GM21619 (cell line): ENCODE data around the gene PDZK1IP1.

Source experiments
- ATAC-seq: cut with Tn5 transposase; IDR thresholded peaks from one replicate; pipeline ENCODE4 v1.9.1; 2021; ENCODE audit not compliant: unreplicated experiment

Gene PDZK1IP1

GRCh38 chr1:47189844-47190508, at the start of gene PDZK1IP1:
Gene PDZK1IP1, minus strand, starts transcription at chr1:47190036. Its CDS starts 104 bp downstream, at chr1:47189932.
- ATAC-seq, result no peak

- no peak for ATAC-seq
Measured at GRCh38 chr1:47238935-47239592, 49.2 kb upstream of the PDZK1IP1 start.

GRCh38 chr1:47235806-47236205, 46.0 kb upstream of the PDZK1IP1 start:
- ATAC-seq, result no peak

GRCh38 chr1:47235241-47235681, 45.4 kb upstream of the PDZK1IP1 start:
- no peak for ATAC-seq

GRCh38 chr1:47233186-47233585, 43.4 kb upstream of the PDZK1IP1 start:
- ATAC-seq, result no peak

- no peak for ATAC-seq
Measured at GRCh38 chr1:47232187-47232874, 42.5 kb upstream of the PDZK1IP1 start, which contains the start of gene TAL1. Gene TAL1, minus strand, starts transcription at chr1:47232225. Its CDS starts 6,337 bp downstream, at chr1:47225888.

GRCh38 chr1:47231301-47232186, 41.7 kb upstream of the PDZK1IP1 start:
- no peak for ATAC-seq

GRCh38 chr1:47230692-47231300, 41.0 kb upstream of the PDZK1IP1 start:
- no peak for ATAC-seq

GRCh38 chr1:47229886-47230691, 40.3 kb upstream of the PDZK1IP1 start:
- ATAC-seq, result no peak

GRCh38 chr1:47229031-47229885, 39.4 kb upstream of the PDZK1IP1 start:
- no peak for ATAC-seq

GRCh38 chr1:47228644-47229030, 38.8 kb upstream of the PDZK1IP1 start:
- no peak for ATAC-seq

GRCh38 chr1:47227341-47228232, 37.8 kb upstream of the PDZK1IP1 start:
- ATAC-seq, result no peak

GRCh38 chr1:47226839-47227215, 37.0 kb upstream of the PDZK1IP1 start:
- no peak for ATAC-seq

- ATAC-seq, result no peak
Measured at GRCh38 chr1:47226121-47226838, 36.4 kb upstream of the PDZK1IP1 start.

GRCh38 chr1:47225430-47226100, 35.7 kb upstream of the PDZK1IP1 start:
- no peak for ATAC-seq

GRCh38 chr1:47224676-47225399, 35.0 kb upstream of the PDZK1IP1 start:
- ATAC-seq, result no peak
